ENCODE data around the gene ANKRD65.
A peak's percentile ranks its signal among the peaks of the same experiment; 100 is the strongest.
"Not testable (repeated sequence)": the region's sequence is repeated elsewhere in the genome, so short reads cannot be mapped to it uniquely, and the experiment has no call there.

ANKRD65 gene

GRCh38 chr1:1432951-1433803 lies 12.1 kb upstream of the ANKRD65 start:
- no peak for TF ChIP-seq CTCF (conservative IDR thresholded peaks at IDR 0.05)
- H3K27ac ChIP-seq: peak overlapping the region; percentile 99

- no peak for TF ChIP-seq CTCF (conservative IDR thresholded peaks at IDR 0.05)
- peak overlapping the region; percentile 99 for H3K27ac ChIP-seq
Observed at GRCh38 chr1:1432274-1432950, 11.3 kb upstream of the ANKRD65 start.

GRCh38 chr1:1431845-1432273 lies 10.8 kb upstream of the ANKRD65 start:
- H3K27ac ChIP-seq: peak overlapping the region; percentile 99
- TF ChIP-seq CTCF (conservative IDR thresholded peaks at IDR 0.05): no peak

- H3K27ac ChIP-seq: peak overlapping the region; percentile 99
- TF ChIP-seq CTCF (conservative IDR thresholded peaks at IDR 0.05): no peak
Observed at GRCh38 chr1:1430992-1431844, 10.1 kb upstream of the ANKRD65 start.

- peak overlapping the region; percentile 99 for H3K27ac ChIP-seq
- TF ChIP-seq CTCF (conservative IDR thresholded peaks at IDR 0.05): no peak; the same call in 1 of the 2 replicates
Observed at GRCh38 chr1:1430114-1430982, 9.3 kb upstream of the ANKRD65 start.

- no peak for TF ChIP-seq CTCF (conservative IDR thresholded peaks at IDR 0.05)
- H3K27ac ChIP-seq: peak overlapping the region; percentile 99; the same call in 1 of the 2 replicates
Observed at GRCh38 chr1:1429671-1430073, 8.6 kb upstream of the ANKRD65 start.

- H3K27ac ChIP-seq: not testable (repeated sequence)
Observed at GRCh38 chr1:1428967-1429366, 7.9 kb upstream of the ANKRD65 start.

Measured in VCaP (cell line).